ENCODE results near the gene RGS9BP.
"Not testable (repeated sequence)": the region's sequence is repeated elsewhere in the genome, so short reads cannot be mapped to it uniquely, and the experiment has no call there.

Gene RGS9BP

DNA sequence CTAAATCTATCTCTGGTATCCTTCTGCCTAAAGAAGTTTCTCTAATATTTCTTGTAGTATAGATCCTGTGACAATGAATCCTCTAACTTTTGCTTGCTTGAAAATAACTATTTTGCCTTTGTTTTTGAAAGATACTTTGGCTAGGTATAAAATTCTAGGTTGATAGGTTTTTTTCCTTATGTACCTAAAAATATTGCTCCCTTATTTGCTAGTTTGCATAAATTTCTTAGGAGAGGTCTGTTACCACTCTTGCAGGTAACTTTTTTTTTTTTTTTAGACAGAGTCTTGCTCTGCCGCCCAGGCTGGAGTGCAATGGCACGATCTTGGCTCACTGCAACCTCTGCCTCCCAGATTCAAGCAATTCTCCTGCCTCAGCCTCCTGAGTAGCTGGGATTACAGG is 28.4 kb downstream of the RGS9BP start:
- not testable (repeated sequence) for H3K4me3 ChIP-seq (ENCODE audit: low read length); H3K36me3 ChIP-seq (ENCODE audit: control insufficient read depth, insufficient read depth, low read length); H3K27me3 ChIP-seq (ENCODE audit: control insufficient read depth, insufficient read depth, low read length); H3K9ac ChIP-seq (ENCODE audit: low read length); H3K9me3 ChIP-seq (ENCODE audit: control insufficient read depth, low read length)
- H3K4me1 ChIP-seq (ENCODE audit: control insufficient read depth, insufficient read depth, low read length), result peaks cover 24% of the 10 kb centered on the region

- no peaks in the 10 kb centered on the region for H3K9me3 ChIP-seq (ENCODE audit: control insufficient read depth, low read length)
- H3K4me1 ChIP-seq (ENCODE audit: control insufficient read depth, insufficient read depth, low read length), result peaks cover 9% of the 10 kb centered on the region
- no peak overlapping the region for H3K9ac ChIP-seq (ENCODE audit: low read length)
- H3K27me3 ChIP-seq (ENCODE audit: control insufficient read depth, insufficient read depth, low read length), result peaks cover 5% of the 10 kb centered on the region
- H3K36me3 ChIP-seq (ENCODE audit: control insufficient read depth, insufficient read depth, low read length), result no peaks in the 10 kb centered on the region
- H3K4me3 ChIP-seq (ENCODE audit: low read length), result no peak overlapping the region
These were observed 32.8 kb downstream of the RGS9BP start for GRCh38 chr19:32708457-32708856.

DNA sequence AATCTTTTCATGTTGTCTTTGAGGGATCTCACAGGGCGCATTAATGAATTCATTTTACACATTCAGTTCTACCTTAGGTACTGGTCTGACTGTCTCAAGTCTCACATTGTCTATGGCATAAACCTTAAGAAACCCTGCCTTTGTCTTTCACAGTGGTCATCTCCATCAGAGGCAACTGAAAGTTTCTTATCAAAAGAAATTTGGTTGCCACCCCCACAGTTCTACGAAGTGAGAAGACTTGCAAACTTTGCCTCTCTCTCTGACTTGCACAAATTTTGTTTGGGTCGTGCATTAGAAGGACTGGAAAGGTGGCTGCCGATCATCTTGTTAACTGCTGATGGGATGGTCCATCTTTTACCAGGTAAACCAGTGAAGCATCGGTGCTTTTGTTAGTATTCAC is 33.4 kb downstream of the RGS9BP start:
- Histone ChIP-seq H3K9ac (ENCODE audit: low read length) (no peak overlapping the region), H3K9me3 (ENCODE audit: control insufficient read depth, low read length) (no peaks in the 10 kb centered on the region), H3K4me3 (ENCODE audit: low read length) (no peak overlapping the region), H3K27me3 (ENCODE audit: control insufficient read depth, insufficient read depth, low read length) (peaks cover 5% of the 10 kb centered on the region), H3K4me1 (ENCODE audit: control insufficient read depth, insufficient read depth, low read length) (peaks cover 9% of the 10 kb centered on the region), H3K36me3 (ENCODE audit: control insufficient read depth, insufficient read depth, low read length) (no peaks in the 10 kb centered on the region)

DNA sequence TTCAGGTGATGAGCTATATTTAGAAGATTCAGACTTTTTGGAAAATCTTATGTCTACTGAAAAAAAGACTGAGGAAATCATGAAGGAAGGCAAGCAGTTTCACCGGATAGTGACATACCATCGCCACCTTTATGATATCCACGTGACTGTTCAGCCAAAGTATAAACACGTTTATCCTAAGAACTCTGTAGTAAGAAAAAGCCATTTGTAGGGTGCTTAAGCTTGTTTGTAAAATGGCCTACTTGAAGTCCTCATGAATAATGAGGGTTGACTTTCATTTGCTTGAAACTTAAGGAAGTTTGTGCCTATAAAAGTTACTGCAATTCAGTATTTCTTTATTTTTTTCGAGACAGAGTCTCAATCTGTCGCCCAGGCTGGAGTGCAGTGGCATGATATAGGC is 36.1 kb downstream of the RGS9BP start:
- H3K9me3 ChIP-seq (ENCODE audit: control insufficient read depth, low read length), result no peaks in the 10 kb centered on the region
- peaks cover 5% of the 10 kb centered on the region for H3K4me1 ChIP-seq (ENCODE audit: control insufficient read depth, insufficient read depth, low read length)
- peaks cover 5% of the 10 kb centered on the region for H3K27me3 ChIP-seq (ENCODE audit: control insufficient read depth, insufficient read depth, low read length)
- no peaks in the 10 kb centered on the region for H3K36me3 ChIP-seq (ENCODE audit: control insufficient read depth, insufficient read depth, low read length)
- H3K9ac ChIP-seq (ENCODE audit: low read length), result no peak overlapping the region
- no peak overlapping the region for H3K4me3 ChIP-seq (ENCODE audit: low read length)

DNA sequence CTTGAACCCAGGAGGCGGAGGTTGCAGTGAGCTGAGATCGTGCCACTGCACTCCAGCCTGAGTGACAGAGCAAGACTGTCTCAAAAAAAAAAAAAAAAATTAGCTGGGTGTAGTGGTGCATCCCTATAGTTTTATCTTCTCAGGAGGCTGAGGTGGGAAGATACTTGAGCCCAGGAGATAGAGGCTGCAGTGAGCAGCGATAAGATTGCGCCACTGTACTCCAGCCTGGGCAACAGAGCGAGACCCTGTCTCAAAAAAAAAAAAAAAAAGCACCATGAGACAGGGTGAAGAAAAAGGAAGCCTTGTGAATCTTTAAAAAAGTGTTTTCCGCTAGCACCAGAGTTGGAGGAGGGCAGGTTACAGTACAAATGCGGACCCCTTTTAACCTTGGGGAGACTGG is 40.6 kb downstream of the RGS9BP start:
- not testable (repeated sequence) for H3K4me1 ChIP-seq (ENCODE audit: control insufficient read depth, insufficient read depth, low read length); H3K36me3 ChIP-seq (ENCODE audit: control insufficient read depth, insufficient read depth, low read length); H3K4me3 ChIP-seq (ENCODE audit: low read length); H3K27me3 ChIP-seq (ENCODE audit: control insufficient read depth, insufficient read depth, low read length); H3K9me3 ChIP-seq (ENCODE audit: control insufficient read depth, low read length); H3K9ac ChIP-seq (ENCODE audit: low read length)

- no peaks in the 10 kb centered on the region for H3K36me3 ChIP-seq (ENCODE audit: control insufficient read depth, insufficient read depth, low read length)
- H3K4me3 ChIP-seq (ENCODE audit: low read length), result no peak overlapping the region
- H3K9ac ChIP-seq (ENCODE audit: low read length), result no peak overlapping the region
- no peaks in the 10 kb centered on the region for H3K9me3 ChIP-seq (ENCODE audit: control insufficient read depth, low read length)
- H3K4me1 ChIP-seq (ENCODE audit: control insufficient read depth, insufficient read depth, low read length), result no peaks in the 10 kb centered on the region
- no peaks in the 10 kb centered on the region for H3K27me3 ChIP-seq (ENCODE audit: control insufficient read depth, insufficient read depth, low read length)
These were observed 41.8 kb downstream of the RGS9BP start for GRCh38 chr19:32717496-32717895.

DNA sequence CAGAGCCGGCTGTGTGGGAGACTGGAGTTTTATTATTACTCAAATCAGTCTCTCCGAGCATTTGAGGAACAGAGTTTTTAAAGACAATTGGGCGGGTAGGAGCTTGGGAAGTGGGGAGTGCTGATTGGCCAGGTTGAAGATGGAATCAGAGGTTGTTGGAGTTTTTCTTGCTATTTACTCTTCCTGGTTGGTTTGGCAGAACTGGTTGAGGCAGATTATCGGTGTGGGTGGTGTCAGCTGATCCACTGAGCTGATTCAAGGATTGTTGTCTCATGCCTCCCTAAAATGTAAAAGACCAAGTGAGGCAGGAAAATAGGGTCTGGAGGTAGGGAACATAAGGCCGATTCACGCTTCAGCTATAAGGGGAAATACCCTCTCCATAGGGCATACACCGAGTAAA is 42.6 kb downstream of the RGS9BP start:
- Histone ChIP-seq H3K4me1 (ENCODE audit: control insufficient read depth, insufficient read depth, low read length) (no peaks in the 10 kb centered on the region), H3K4me3 (ENCODE audit: low read length) (no peak overlapping the region), H3K36me3 (ENCODE audit: control insufficient read depth, insufficient read depth, low read length) (no peaks in the 10 kb centered on the region)

DNA sequence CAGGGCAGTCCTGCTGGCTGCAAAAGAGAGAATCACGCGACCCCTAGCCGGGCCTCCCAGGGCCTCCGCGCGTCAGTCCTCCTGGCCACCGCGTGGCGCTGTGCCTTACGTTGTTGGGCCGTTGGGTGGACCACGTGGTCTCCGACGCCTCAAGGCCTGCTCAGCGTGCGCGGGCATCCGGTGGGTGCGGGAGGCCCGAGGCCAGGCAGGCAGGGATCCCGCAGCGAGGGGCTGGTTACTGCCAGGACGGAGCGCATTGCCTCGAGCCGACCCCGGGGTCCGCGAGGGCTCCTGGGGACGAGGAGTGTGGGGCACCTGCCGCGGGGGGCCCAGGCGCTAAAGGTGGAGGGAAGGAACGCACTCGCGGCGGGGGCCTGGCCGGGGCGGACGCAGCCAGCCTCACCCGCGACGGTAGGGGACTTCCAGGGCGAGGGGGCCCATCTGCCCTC is 44.0 kb downstream of the RGS9BP start, which contains the start of gene TDRD12:
TSS of gene TDRD12 (plus strand) at position 157 of the 449 bp plus-strand sequence. CDS start 306 bp downstream, outside the sequence.
- no peaks in the 10 kb centered on the region for H3K9me3 ChIP-seq (ENCODE audit: control insufficient read depth, low read length)
- no peaks in the 10 kb centered on the region for H3K4me1 ChIP-seq (ENCODE audit: control insufficient read depth, insufficient read depth, low read length)
- H3K4me3 ChIP-seq (ENCODE audit: low read length), result no peak within 1 kb of the TSS

More for the DNA sequence above, 42.6 kb downstream of the RGS9BP start:
- Histone ChIP-seq H3K9ac (ENCODE audit: low read length) (no peak overlapping the region), H3K9me3 (ENCODE audit: control insufficient read depth, low read length) (no peaks in the 10 kb centered on the region), H3K27me3 (ENCODE audit: control insufficient read depth, insufficient read depth, low read length) (no peaks in the 10 kb centered on the region)

GRCh38 chr19:32720216-32720935 is 44.7 kb downstream of the RGS9BP start:
- Histone ChIP-seq H3K27me3 (ENCODE audit: control insufficient read depth, insufficient read depth, low read length) (no peaks in the 10 kb centered on the region), H3K4me1 (ENCODE audit: control insufficient read depth, insufficient read depth, low read length) (no peaks in the 10 kb centered on the region), H3K9ac (ENCODE audit: low read length) (no peak overlapping the region), H3K36me3 (ENCODE audit: control insufficient read depth, insufficient read depth, low read length) (no peaks in the 10 kb centered on the region), H3K9me3 (ENCODE audit: control insufficient read depth, low read length) (no peaks in the 10 kb centered on the region), H3K4me3 (ENCODE audit: low read length) (no peak overlapping the region)

More for the DNA sequence above, 44.0 kb downstream of the RGS9BP start, which contains the start of gene TDRD12:
- no peaks in the 10 kb centered on the region for H3K36me3 ChIP-seq (ENCODE audit: control insufficient read depth, insufficient read depth, low read length)
- H3K9ac ChIP-seq (ENCODE audit: low read length), result no peak within 1 kb of the TSS
- no peaks in the 10 kb centered on the region for H3K27me3 ChIP-seq (ENCODE audit: control insufficient read depth, insufficient read depth, low read length)

- Histone ChIP-seq H3K4me3 (ENCODE audit: low read length) (no peak overlapping the region), H3K9ac (ENCODE audit: low read length) (no peak overlapping the region), H3K4me1 (ENCODE audit: control insufficient read depth, insufficient read depth, low read length) (no peaks in the 10 kb centered on the region)
These were observed 45.2 kb downstream of the RGS9BP start for GRCh38 chr19:32720936-32721250.

More at GRCh38 chr19:32720936-32721250, 45.2 kb downstream of the RGS9BP start:
- no peaks in the 10 kb centered on the region for H3K27me3 ChIP-seq (ENCODE audit: control insufficient read depth, insufficient read depth, low read length)
- H3K36me3 ChIP-seq (ENCODE audit: control insufficient read depth, insufficient read depth, low read length), result no peaks in the 10 kb centered on the region
- no peaks in the 10 kb centered on the region for H3K9me3 ChIP-seq (ENCODE audit: control insufficient read depth, low read length)

Measured in mucosa of stomach (tissue), 1 donor.